Measurements from ENCODE around the gene PAK5. TPM values are rescaled to one million over a fixed set of nuclear protein-coding genes. Genes with fewer than 3 reads are reported as not detected.
A peak's percentile ranks its signal among the peaks of the same experiment; 100 is the strongest.

The PAK5 gene
- total RNA-seq, 1 donor from 2014 or later, result 0.10 TPM

DNA sequence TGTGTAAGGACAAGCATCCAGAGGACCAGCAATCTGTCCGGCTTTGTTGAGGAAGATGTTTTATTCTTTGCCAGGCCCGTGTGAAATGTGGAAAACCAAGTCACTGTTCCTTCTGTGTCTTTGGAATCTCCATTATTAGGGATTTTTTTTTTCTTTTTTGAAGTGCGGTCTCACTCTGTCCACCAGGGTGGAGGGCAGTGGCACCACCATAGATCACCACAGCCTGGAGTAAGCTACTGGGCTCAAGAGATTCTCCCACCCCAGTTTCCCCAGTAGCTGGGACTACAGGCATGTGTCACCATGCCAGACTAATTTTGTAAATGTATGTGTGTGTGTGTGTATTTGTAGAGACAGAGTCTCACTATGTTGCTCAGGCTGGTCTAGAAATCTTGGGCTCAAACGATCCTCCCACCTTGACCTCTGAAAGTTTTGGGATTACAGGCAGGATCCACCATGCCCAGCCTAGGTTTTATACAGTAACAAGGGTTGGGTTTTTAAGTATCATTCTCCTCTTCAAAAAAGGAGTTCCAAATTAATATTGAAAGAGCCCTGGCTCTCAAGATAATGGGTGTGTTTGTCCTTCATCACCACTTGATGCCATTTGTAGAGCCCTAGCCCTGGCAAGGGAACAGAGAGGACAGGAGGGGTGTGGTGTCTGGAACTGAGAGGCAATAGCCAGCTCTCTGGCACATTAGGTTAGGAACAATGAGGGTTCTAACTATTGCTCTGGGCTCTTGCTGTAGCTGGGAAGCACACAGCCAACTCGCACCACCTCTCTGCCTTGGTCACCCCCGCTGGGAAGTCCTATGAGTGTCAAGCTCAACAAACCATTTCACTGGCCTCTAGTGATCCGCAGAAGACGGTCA is 321.3 kb downstream of the PAK5 start:
- no peak for DNase-seq

DNA sequence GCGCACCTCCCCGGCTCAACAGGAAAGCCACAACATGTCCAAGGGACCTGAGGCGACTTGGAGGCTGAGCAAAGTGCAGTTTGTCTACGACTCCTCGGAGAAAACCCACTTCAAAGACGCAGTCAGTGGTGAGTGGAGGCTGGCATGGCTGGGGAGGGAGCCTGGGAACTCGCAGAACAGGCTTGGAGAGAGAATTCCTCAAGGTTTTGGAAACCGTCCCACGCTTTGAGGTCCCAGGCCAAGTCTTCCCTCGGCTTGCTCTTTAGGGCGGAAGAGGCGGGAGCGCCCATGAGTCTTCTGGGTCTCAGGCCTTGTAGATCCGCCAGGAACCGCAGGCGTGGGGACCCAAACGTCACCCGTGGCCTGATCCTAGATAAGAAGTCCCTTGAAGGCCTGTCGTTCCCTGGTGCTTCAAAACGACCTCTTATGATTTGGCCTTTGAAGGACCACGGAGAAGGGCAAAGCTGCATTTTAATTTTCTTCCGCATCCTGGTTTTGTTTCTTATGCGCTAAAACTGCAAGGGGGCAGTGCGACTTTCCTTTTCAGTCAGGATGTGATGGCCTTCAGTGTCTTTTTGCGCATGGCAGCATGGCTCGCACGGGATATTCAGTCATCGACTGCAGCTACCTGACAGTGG is 322.5 kb downstream of the PAK5 start:
- DNase-seq, result peak; percentile 18

GRCh38 chr20:9515741-9516233 is 323.1 kb downstream of the PAK5 start:
- DNase-seq, result no peak

GRCh38 chr20:9515214-9515585 is 323.7 kb downstream of the PAK5 start:
- no peak for DNase-seq

- DNase-seq, result peak; percentile 75
Observed at GRCh38 chr20:9514461-9515213, 324.2 kb downstream of the PAK5 start, which contains the start of gene LAMP5. LAMP5 (plus strand) TSS chr20:9514590; CDS start chr20:9514853, 263 bp downstream.

DNA sequence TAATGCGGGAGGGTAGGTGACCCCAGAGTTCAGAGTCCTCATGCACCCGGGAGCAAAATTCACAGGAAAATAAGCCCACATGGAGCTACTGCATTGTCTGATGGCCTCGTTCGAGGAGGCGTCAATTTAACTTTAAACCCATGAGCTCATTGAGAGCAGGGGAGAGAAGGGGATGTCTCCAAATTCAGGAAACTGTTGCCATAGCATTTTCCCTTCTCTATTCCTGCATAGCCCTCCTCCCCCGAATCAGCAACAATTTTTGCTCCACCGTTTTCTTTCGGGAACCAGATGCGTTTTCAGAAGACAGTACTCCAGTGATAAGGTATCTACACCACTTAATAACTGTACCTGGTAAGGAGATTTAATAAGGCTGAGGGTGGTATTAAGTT is 324.8 kb downstream of the PAK5 start:
- no peak for DNase-seq

- no peak for DNase-seq
Observed at GRCh38 chr20:9510911-9511310, 328.0 kb downstream of the PAK5 start.

GRCh38 chr20:9509246-9509645 is 329.6 kb downstream of the PAK5 start:
- DNase-seq, result no peak

- DNase-seq, result no peak
Observed at GRCh38 chr20:9508696-9509178, 330.1 kb downstream of the PAK5 start.

- no peak for DNase-seq
Observed at GRCh38 chr20:9508240-9508661, 330.6 kb downstream of the PAK5 start.

GRCh38 chr20:9507544-9508239 is 331.2 kb downstream of the PAK5 start:
- DNase-seq, result no peak

- no peak for DNase-seq
Observed at GRCh38 chr20:9506964-9507369, 331.9 kb downstream of the PAK5 start.

GRCh38 chr20:9506280-9506821 is 332.5 kb downstream of the PAK5 start:
- DNase-seq, result no peak

DNA sequence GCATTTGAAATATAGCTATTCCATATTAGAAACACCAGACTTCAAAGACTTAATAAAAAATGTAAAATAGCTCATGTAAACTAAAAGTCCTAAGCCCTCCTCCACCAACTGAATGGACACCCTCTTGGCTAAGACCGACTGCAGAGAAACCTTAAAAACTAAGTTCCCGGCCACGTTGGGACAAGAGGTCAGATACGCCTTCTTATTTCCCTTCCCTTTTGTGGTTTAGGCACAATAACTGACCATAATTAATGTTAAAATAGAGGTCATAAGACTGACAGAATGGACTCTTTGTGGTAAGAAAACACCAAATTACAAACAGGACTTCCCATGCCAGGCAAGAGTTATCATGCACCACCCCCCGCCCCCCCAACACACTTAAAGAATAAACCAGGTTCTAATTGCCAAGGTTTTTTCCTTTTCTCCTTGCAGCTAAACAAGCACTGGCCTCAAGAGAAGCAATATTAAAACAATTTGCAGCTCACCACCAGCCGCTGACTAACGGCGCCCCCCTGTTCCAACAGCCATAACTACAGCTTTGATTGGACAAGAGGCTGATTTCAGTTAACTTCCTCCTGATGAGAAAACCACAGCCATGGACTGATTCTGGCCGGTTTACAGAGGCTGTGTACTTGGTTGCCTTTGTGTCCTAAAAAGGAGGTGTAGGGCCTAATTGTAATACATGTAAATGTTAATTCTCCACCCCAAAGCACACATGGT is 335.2 kb downstream of the PAK5 start:
- DNase-seq, result no peak

DNA sequence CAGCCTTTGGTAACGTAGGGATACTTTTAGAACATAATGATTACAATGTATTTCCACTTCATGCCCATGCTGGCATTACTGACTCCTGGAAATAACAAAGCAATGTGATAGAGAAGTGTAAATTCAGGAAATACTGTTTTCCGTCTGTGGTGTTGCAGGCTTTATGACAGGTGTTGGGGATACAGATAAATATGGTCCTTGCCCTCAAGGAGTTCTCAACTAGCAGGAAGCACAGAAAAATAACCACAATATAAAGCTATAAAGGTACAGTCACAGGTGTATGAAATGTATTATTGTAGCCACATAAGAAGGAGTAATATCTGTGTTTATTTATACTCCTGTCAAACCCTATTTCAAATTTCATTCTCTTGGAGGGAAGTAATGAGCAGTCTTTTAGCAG is 337.4 kb downstream of the PAK5 start:
- no peak for DNase-seq

GRCh38 chr20:9500121-9500520 is 338.8 kb downstream of the PAK5 start:
- DNase-seq, result no peak

- DNase-seq, result no peak
Observed at GRCh38 chr20:9499126-9499899, 339.6 kb downstream of the PAK5 start.

GRCh38 chr20:9498322-9498721 is 340.6 kb downstream of the PAK5 start:
- DNase-seq, result no peak

DNA sequence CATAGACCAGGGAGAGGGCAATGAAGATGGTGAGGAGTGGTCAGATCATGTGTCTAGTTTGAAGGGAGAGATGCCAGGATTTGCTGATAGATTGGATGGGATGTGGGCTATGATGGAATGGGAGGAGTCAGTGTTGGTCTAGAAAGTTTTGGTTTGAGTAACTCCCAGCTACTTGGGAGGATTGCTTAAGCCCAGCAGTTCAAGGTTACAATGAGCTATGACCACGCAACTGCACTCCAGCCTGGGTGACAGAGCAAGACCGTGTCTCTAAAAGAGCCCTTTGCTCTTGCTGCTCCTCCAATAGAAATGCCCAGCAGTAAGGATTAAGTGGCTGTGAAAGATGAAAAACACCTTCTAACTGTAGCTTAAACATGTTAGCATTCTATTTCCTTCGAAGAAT is 342.7 kb downstream of the PAK5 start:
- DNase-seq, result no peak

GRCh38 chr20:9495701-9496100 is 343.2 kb downstream of the PAK5 start:
- DNase-seq, result no peak

Data from tongue (tissue), 2 donors.